Measurements from ENCODE around the gene R3HDM2. TPM values are rescaled to one million over a fixed set of nuclear protein-coding genes. Genes with fewer than 3 reads are reported as not detected.

Gene R3HDM2
- total RNA-seq, 4 donors from 2014 or later: 30.7 to 40.8 (median 35.5) TPM

DNA sequence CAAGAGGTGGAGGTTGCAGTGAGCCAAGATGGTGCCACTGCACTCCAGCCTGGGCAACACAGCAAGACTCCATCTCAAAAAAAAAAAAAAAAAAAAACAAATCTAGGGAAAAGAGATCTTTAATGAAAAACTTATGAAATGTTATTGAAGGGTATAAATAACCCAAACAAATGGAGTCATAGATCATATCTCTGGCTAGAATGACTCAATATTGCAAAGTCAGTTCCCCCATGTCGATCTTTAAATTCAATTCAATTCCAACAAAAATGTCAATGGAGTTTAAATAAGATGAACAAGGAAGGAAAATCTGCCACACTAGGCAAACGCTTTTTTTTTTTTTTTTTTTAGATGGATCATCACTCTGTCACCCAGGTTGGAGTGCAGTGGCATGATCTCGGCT, 78.7 kb downstream of the R3HDM2 start:
- H3K27me3 ChIP-seq: no peaks in the 10 kb centered on the region
- WGBS, 2 donors: 94 to 98% methylated on average over 3 of the region's 3 CpGs
- H3K27ac ChIP-seq: no peak overlapping the region
- no peak for TF ChIP-seq POLR2A (IDR thresholded peaks at IDR 0.05)
- TF ChIP-seq, protein P1, sequence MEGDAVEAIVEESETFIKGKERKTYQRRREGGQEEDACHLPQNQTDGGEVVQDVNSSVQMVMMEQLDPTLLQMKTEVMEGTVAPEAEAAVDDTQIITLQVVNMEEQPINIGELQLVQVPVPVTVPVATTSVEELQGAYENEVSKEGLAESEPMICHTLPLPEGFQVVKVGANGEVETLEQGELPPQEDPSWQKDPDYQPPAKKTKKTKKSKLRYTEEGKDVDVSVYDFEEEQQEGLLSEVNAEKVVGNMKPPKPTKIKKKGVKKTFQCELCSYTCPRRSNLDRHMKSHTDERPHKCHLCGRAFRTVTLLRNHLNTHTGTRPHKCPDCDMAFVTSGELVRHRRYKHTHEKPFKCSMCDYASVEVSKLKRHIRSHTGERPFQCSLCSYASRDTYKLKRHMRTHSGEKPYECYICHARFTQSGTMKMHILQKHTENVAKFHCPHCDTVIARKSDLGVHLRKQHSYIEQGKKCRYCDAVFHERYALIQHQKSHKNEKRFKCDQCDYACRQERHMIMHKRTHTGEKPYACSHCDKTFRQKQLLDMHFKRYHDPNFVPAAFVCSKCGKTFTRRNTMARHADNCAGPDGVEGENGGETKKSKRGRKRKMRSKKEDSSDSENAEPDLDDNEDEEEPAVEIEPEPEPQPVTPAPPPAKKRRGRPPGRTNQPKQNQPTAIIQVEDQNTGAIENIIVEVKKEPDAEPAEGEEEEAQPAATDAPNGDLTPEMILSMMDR (IDR thresholded peaks at IDR 0.05): no peak
- no peaks in the 10 kb centered on the region for H3K36me3 ChIP-seq
- H3K9me3 ChIP-seq: no peaks in the 10 kb centered on the region
- no peaks in the 10 kb centered on the region for H3K4me1 ChIP-seq
- H3K4me3 ChIP-seq (replicated peaks in 1 of 3): no peak overlapping the region
- intact Hi-C loops (cut with DNase I): no loop called here
- no peak for DNase-seq

DNA sequence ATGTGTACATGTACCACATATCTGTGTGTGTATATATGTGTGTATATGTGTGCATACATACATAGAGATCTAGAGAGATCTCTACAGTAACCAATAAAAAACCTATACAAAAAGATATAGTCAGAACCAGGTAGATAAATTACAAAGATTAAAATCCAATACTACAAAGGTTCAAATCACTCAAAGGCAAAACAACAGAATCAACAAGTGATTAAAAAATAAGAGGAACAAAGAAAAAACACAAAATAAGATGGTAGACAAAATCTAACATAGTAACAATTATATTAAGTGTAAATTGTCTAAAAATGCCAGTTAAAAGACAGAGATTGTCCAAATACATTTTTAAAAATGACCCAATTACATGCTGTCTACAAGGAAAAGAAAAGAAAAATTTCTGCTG, 83.6 kb downstream of the R3HDM2 start:
- H3K27ac ChIP-seq: no peak overlapping the region
- no peak overlapping the region for H3K4me3 ChIP-seq (replicated peaks in 1 of 3)
- intact Hi-C loops (cut with DNase I): no loop called here
- no peak for TF ChIP-seq POLR2A (IDR thresholded peaks at IDR 0.05)
- TF ChIP-seq, protein P1 (IDR thresholded peaks at IDR 0.05): no peak
- H3K4me1 ChIP-seq: peaks cover 0 to 5% of the 10 kb centered on the region in 2 donors
- no peaks in the 10 kb centered on the region for H3K27me3 ChIP-seq
- DNase-seq: no peak
- H3K36me3 ChIP-seq: no peaks in the 10 kb centered on the region
- no peaks in the 10 kb centered on the region for H3K9me3 ChIP-seq

DNA sequence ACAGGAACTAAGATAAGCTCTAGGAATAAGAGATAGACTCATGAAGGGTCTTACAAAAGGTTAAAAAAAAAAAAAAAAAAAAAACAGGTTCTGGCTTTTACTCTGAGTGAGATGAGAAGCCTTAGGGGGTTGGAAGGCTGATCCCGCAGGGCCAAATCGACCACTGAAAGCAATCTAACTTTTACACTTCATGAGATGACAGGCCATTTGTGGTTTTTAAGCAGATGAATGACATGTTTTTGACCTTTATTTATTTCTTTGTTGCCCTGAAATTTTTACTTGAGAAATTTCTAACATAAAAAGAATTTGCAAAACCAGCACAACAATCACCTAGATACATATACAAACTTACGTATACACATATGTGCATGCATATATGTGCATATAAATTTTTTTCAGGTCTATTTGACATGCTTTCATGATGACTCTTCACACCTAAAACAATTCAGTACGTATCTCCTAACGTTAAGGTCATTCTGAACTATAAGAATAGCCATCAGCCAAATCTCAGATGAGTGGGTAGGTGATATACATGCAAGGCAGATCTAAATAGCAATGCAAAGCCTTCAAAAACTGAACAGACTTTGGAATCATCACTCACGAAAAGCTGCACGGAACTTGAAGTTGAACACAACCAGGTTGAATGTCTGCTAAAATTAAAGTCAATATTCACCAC, 87.0 kb downstream of the R3HDM2 start:
- Histone ChIP-seq H3K27ac (no peak overlapping the region), H3K4me1 (peaks cover 0 to 12% of the 10 kb centered on the region in 2 donors), H3K9me3 (no peaks in the 10 kb centered on the region), H3K27me3 (no peaks in the 10 kb centered on the region), H3K4me3 (replicated peaks in 1 of 3) (no peak overlapping the region), H3K36me3 (no peaks in the 10 kb centered on the region)
- no peak for TF ChIP-seq POLR2A (IDR thresholded peaks at IDR 0.05)
- TF ChIP-seq, protein P1 (IDR thresholded peaks at IDR 0.05): no peak
- WGBS, 2 donors: 78 to 85% methylated on average over 7 of the region's 7 CpGs
- no peak for DNase-seq
- intact Hi-C loops (cut with DNase I): no loop called here

DNA sequence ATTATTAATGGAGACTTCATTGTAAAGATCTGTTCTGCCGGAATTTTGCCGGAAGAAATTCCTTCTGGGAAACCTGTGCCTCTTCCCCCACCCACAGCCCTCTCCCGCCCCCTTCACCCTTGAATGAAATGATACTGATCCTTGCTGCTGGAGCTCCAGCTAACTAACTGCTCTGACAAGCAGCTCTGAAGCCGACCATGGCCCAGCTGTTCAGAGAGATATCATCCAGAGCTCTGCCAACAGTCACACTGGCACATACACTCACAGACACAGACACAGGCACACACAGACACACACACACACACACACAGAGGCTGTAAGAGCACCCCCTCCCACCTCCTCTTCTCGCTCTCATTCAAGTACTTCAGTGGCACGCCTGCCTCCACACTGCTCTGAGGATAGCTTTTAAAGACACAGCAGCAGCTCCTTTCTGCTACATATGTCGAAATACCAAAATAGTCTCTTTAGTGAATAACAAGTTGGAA, 88.6 kb downstream of the R3HDM2 start:
- Histone ChIP-seq H3K4me1 (peaks cover 0 to 12% of the 10 kb centered on the region in 2 donors), H3K9me3 (no peaks in the 10 kb centered on the region), H3K27me3 (no peaks in the 10 kb centered on the region), H3K27ac (no peak overlapping the region), H3K36me3 (no peaks in the 10 kb centered on the region), H3K4me3 (replicated peaks in 1 of 3) (no peak overlapping the region)
- TF ChIP-seq, protein P1 (IDR thresholded peaks at IDR 0.05): no peak
- no peak for TF ChIP-seq POLR2A (IDR thresholded peaks at IDR 0.05)
- peak; percentile 66 to 69 for DNase-seq
- intact Hi-C loops (cut with DNase I): no loop called here
- 25 to 34% methylated on average over 7 of the region's 7 CpGs for WGBS, 2 donors

DNA sequence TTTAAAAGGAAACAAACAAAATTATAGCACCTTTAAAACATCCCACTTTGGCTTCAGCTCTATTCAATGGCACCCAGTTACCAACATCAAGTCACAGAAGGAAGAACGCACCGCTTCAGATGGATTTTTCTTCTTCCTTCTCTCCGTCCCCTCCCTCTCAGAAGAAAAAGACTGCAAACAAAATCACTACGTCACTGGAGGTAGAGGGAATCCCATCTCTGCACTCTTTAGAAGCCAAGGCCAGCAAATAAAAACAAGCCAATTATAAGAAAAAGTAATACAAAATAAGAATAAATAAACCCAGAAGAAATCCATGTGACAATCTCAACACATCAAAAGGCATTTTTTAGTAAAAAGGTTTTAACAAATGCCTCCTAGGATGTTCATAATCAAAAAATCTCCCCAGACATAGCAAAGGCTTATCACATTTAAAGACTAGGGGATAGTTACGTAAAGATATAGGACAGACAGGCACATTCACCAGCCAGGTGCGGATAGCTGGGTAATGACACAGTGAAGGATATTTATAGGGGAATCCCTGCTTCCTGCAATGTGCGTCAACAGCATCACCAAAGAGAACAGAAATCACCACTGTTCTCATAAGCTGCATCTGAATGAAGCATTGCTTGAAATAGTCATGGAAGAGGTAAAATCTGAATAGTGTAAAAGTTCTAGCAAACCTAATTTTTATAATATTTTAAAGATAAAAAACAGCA, 89.4 kb downstream of the R3HDM2 start:
- Histone ChIP-seq H3K27me3 (no peaks in the 10 kb centered on the region), H3K4me3 (replicated peaks in 1 of 3) (no peak overlapping the region), H3K27ac (no peak overlapping the region), H3K9me3 (no peaks in the 10 kb centered on the region), H3K4me1 (peaks cover 0 to 12% of the 10 kb centered on the region in 2 donors), H3K36me3 (no peaks in the 10 kb centered on the region)
- DNase-seq: no peak
- intact Hi-C loops (cut with DNase I): no loop called here
- TF ChIP-seq, protein P1 (IDR thresholded peaks at IDR 0.05): no peak
- no peak for TF ChIP-seq POLR2A (IDR thresholded peaks at IDR 0.05)
- WGBS, 2 donors: 80 to 87% methylated on average over 7 of the region's 7 CpGs
